Ishikawa (cell line): ENCODE data around the gene AARS2.

Experiments
- CEBPB ChIP-seq: IDR thresholded peaks from 2 replicates; pipeline ENCODE4 v1.6.1; 2012
- CREB1 ChIP-seq: IDR thresholded peaks from 2 replicates; pipeline ENCODE4 v1.6.1; 2012; ENCODE audit warnings: low read depth
- EGR1 ChIP-seq: IDR thresholded peaks from 2 replicates; pipeline ENCODE4 v1.6.1; 2012
- EP300 ChIP-seq: IDR thresholded peaks from 2 replicates; pipeline ENCODE4 v1.6.1; 2012; ENCODE audit warnings: borderline replicate concordance
- FOXM1 ChIP-seq: IDR thresholded peaks from 2 replicates; pipeline ENCODE4 v1.6.1; 2012; ENCODE audit warnings: low read depth, borderline replicate concordance
- NFIC ChIP-seq: IDR thresholded peaks from 2 replicates; pipeline ENCODE4 v1.6.1; 2012
- RAD21 ChIP-seq: IDR thresholded peaks from 2 replicates; pipeline ENCODE4 v1.6.1; 2012; ENCODE audit warnings: low read depth
- TAF1 ChIP-seq: IDR thresholded peaks from 2 replicates; pipeline ENCODE4 v1.6.1; 2012; ENCODE audit warnings: low read depth, mild to moderate bottlenecking
- TCF12 ChIP-seq: IDR thresholded peaks from 2 replicates; pipeline ENCODE4 v1.6.1; 2012; ENCODE audit warnings: low read depth
- TEAD4 ChIP-seq: IDR thresholded peaks from 2 replicates; pipeline ENCODE4 v1.6.1; 2012
- USF1 ChIP-seq: IDR thresholded peaks from 2 replicates; pipeline ENCODE4 v1.6.1; 2012
- YY1 ChIP-seq: IDR thresholded peaks from 2 replicates; pipeline ENCODE4 v1.6.1; 2012; ENCODE audit warnings: low read depth
- ZBTB7A ChIP-seq: IDR thresholded peaks from 2 replicates; pipeline ENCODE4 v1.6.1; 2012; ENCODE audit warnings: low read depth
- TF ChIP-seq, protein P1 (sequence below): IDR thresholded peaks from 2 replicates; pipeline ENCODE4 v1.6.1; 2012; ENCODE audit warnings: low read depth, mild to moderate bottlenecking
- TF ChIP-seq, protein P2 (sequence below): IDR thresholded peaks from 2 replicates; pipeline ENCODE4 v1.6.1; 2012

AARS2 gene

DNA sequence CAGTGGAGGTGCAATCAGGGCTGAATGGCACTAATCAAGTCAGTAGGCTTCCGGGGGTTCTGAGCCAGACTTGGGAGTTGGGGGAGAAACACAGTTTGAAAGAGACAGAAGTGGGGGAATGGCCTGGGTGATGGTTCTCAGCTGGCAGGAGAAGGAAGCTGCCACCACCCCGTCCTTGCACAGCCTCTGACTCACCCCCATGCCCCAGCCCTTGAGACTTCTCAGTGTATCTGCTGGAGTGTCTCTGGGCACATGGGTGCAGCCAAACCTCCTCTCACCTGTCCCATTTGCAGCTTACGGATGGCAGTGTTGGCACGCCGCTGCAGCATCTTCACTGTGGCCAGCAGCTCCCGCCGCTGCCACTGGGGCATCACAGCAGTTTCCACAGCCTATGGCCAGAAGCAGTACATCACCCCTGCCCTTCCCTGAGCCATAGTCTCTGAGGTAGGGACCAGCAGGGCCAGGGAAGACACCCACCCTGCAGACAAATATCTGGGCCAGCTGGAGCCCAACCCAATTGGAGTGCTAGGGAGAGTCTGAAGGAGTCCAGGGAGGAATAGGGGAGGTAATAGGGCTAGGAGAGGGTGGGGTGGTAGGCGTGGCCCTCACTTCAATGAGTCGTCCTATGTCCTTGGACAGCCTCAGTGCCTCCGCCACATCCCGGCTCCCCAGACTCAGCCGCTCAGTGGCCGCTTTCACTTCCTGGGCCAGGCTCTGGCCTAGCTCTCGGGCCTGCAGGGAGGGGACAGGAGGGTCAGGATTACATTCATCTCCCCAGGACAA lies 11.2 kb downstream of the AARS2 start:
- no peak for TF ChIP-seq USF1
- no peak for TF ChIP-seq CEBPB

GRCh38 chr6:44301106-44301505 lies 12.0 kb downstream of the AARS2 start:
- no peak for TF ChIP-seq TAF1
- TF ChIP-seq TEAD4: no peak
- TF ChIP-seq YY1: no peak
- no peak for TF ChIP-seq EP300
- TF ChIP-seq, protein P1, sequence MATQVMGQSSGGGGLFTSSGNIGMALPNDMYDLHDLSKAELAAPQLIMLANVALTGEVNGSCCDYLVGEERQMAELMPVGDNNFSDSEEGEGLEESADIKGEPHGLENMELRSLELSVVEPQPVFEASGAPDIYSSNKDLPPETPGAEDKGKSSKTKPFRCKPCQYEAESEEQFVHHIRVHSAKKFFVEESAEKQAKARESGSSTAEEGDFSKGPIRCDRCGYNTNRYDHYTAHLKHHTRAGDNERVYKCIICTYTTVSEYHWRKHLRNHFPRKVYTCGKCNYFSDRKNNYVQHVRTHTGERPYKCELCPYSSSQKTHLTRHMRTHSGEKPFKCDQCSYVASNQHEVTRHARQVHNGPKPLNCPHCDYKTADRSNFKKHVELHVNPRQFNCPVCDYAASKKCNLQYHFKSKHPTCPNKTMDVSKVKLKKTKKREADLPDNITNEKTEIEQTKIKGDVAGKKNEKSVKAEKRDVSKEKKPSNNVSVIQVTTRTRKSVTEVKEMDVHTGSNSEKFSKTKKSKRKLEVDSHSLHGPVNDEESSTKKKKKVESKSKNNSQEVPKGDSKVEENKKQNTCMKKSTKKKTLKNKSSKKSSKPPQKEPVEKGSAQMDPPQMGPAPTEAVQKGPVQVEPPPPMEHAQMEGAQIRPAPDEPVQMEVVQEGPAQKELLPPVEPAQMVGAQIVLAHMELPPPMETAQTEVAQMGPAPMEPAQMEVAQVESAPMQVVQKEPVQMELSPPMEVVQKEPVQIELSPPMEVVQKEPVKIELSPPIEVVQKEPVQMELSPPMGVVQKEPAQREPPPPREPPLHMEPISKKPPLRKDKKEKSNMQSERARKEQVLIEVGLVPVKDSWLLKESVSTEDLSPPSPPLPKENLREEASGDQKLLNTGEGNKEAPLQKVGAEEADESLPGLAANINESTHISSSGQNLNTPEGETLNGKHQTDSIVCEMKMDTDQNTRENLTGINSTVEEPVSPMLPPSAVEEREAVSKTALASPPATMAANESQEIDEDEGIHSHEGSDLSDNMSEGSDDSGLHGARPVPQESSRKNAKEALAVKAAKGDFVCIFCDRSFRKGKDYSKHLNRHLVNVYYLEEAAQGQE: no peak
- no peak for TF ChIP-seq NFIC
- TF ChIP-seq TCF12: no peak

DNA sequence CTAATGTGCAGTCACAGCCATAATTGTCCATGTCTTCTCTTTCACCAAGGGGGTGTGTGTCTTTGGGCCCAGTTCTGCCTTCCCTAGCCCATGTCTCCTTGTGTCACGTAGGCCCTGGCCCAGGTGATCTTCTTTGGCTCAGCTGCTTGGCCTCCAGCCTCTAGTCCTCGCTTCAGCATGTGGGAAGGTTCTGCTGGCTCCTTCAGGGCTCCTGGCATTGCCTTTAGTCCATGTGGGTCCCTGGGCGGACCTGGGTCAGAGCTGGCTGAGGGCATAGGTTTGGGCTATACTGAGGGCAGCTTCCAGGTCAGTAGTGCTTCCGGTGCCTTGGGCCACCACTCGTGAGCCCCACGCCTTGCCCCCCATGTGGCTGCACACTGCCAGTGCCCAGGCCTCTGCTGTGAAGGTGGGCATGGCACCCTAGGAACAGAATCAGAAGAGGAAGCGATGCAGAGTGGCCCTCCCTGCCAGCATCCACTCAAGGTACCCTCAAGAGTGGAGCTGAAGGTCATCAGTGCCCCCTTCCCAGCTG lies 12.8 kb downstream of the AARS2 start:
- no peak for TF ChIP-seq CEBPB
- no peak for TF ChIP-seq FOXM1
- TF ChIP-seq, protein P2, sequence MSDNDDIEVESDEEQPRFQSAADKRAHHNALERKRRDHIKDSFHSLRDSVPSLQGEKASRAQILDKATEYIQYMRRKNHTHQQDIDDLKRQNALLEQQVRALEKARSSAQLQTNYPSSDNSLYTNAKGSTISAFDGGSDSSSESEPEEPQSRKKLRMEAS: no peak
- no peak for TF ChIP-seq CREB1
- TF ChIP-seq TCF12: no peak
- no peak for TF ChIP-seq ZBTB7A
- TF ChIP-seq TEAD4: no peak
- TF ChIP-seq NFIC: no peak
- no peak for TF ChIP-seq EGR1
- no peak for TF ChIP-seq EP300
- no peak for TF ChIP-seq TAF1
- no peak for TF ChIP-seq YY1
- no peak for TF ChIP-seq USF1
- TF ChIP-seq RAD21: no peak
- TF ChIP-seq, protein P1: no peak

GRCh38 chr6:44298864-44299263 lies 14.3 kb downstream of the AARS2 start:
- TF ChIP-seq ZBTB7A (no peak), NFIC (no peak), YY1 (no peak), EP300 (no peak), CREB1 (no peak), RAD21 (no peak), USF1 (no peak), TCF12 (no peak), EGR1 (no peak), CEBPB (no peak), FOXM1 (no peak), TEAD4 (no peak), TAF1 (no peak)
- TF ChIP-seq, protein P1: no peak
- TF ChIP-seq, protein P2: no peak
